HT-29 (cell line): ENCODE data around the gene ESPN. TPM values are rescaled to one million over a fixed set of nuclear protein-coding genes. Genes with fewer than 3 reads are reported as not detected.
"Not testable (repeated sequence)": the region's sequence is repeated elsewhere in the genome, so short reads cannot be mapped to it uniquely, and the experiment has no call there.

Experiments used
- DNase-seq: peaks from one replicate; pipeline ENCODE4 v3.0.0-alpha.2; 2015; ENCODE audit warnings: low spot score
- total RNA-seq: library from RNA; depleted of rRNA; stranded (reverse); fragments of >200 nt; shearing (Covaris generic); gene quantifications from 2 replicates; pipeline ENCODE4 v1.2.3, GENCODE V29; 2014

Gene ESPN
- total RNA-seq, 1 experiment from 2014 or later = 5.2 TPM

DNA sequence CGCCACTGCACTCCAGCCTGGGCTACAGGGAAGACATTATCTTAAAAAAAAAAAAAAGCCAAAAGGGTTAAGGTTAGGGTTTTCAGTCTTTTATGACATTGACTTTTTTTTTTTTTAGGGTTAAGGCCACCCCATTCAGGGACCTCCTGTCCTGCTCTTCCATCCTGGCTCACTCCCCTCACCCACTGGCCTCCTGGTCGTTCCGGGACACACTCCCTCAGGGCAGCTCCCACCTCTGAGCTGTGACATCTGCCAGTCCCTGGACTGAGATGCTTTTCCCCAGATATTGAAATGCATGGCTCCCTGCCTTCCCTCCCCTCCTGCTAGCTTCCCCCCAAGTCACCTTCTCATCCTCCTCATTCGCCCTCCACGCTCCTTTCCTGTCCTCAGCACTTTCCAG lies 57.2 kb downstream of the ESPN start:
- DNase-seq = no peak

DNA sequence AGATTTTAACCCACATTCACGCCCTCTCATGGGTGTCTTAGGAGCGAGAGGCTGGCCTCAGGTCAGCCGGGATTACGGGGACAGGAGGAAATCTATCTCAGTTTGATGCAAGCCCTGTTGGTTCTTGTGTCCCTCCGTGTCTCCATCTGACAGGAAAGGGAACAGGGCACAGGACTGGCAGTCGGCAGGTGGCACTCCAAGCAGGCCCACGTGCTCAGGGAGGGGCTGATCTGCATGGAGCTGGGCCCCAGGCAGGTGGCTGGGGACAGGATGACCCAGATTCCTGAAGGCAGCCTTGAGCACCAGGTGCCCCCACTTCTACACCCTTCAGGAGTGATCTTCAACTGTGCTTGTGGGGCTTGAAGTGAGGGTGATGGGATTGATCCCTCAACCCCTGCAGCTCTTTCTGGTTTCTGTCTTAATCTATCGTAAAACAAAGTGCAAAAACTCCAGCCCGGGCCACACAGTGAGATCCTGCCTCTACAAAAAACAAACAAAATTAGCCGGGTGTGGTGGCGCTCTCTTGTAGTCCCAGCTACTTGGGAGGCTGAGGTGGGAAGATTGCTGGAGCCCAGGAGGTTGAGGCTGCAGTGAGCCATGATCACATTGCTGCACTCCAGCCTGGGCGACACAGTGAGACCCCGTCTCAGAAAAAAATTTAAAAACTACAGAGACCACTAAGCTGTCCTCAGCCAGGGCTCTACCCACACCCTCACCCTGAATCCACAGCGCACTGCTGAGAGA lies 58.6 kb downstream of the ESPN start:
- DNase-seq = peak; percentile 70

DNA sequence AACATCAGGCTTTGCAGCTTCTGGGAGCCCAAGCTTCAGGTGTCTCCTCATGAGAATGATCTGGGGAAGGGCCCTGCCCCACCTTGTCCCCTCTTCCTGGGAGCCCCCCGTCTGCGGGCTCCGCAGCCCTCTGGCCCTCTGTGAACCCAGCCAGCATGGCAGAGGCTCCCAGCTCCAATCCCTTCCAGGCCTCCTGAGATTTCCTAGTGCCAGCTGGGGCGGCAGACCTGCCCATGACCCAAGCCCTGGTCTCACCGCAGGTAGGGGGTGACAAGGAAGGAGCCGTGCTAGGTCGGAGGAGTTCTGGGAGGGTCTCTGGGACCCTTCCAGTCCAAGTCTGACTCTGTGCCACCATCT lies 59.2 kb downstream of the ESPN start:
- no peak for DNase-seq

DNA sequence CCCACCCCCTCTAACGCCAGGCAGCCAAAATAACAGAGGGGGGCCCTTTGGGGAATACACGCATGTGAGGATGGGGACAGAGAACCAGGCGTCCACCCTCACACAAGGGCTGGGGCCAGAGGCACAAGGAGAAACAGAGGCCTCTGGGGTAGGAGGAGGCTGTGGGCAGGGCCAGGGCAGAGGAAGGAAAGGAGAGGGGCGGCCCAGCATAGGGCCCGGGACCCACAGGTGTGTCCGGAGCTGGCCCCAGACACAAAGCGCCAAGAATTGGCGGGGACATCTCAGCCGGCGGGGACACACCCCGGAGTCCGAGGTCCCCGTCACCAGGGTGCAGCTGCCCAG lies 60.2 kb downstream of the ESPN start:
- no peak for DNase-seq

DNA sequence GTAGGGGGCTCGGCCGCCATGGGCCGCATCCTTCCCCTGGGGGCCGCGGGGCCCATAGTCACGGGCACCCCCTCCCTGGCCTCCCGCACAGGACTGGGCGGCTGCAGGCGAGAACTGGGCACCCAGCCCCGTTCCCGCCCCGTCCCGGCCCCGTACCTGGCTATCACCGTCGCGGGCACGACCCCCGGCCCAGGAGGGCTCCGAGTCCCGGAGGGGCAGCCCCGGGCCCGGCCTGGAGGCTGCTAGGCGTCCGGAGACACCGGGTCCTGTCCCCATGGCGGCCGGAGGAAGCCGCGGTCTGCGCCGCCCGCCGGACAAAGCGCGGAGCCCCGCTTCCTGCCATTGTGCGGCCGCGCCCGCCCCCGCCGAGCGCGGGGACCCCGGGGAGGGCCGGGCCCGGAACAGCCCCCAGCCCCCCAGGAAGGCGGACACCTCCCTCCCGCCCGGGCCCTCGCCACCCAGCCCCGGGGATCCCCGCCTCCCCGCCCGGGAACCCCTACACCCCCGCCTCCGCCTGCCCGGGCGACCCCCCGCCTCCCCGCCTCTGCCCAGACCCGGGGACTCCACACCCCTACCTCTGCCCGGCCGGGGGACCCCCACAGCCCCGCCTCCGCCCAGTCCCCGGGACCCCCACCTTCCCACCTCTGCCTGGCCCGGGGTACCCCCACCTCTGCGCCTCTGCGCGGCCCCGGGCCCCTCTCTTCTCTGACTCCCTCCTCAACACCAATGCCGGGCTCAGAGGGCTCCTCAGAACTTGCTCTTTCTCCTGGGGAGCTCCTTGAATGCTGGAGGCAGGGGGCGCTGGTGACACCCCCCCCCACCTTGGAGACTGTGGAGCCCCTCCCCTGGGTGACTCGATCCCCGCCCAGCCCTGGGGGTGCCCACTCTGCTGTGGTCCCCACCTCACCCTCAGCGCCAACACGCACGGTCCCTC lies 60.9 kb downstream of the ESPN start:
- DNase-seq = no peak

DNA sequence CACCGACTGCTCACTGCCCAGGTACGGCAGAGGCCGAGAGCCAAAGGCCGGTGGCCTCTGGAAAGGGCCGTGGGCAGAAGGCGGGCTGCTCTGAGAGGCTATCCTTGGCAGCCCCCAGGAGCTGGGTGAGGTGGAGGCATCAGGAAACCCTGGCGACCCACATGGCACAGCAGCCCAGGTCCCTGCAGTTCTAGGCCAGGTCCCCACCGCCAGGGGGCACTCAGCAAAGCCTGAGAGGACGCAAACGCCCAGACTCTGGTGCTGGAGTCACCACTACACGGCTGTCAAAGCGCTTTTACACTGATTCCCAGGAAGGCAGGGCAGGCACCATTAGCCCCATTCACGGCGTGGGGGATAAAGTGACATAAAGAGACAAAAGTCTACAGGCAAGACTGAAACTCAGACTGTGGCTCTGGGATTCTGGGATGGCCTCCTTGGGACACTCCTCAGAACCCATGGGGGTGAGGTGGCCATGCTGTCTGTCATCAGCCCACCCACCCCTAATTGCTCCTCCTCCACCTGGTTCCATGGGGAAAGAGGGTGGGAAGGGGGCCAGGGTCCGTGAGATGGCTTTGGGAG lies 61.9 kb downstream of the ESPN start:
- peak; percentile 93 for DNase-seq

DNA sequence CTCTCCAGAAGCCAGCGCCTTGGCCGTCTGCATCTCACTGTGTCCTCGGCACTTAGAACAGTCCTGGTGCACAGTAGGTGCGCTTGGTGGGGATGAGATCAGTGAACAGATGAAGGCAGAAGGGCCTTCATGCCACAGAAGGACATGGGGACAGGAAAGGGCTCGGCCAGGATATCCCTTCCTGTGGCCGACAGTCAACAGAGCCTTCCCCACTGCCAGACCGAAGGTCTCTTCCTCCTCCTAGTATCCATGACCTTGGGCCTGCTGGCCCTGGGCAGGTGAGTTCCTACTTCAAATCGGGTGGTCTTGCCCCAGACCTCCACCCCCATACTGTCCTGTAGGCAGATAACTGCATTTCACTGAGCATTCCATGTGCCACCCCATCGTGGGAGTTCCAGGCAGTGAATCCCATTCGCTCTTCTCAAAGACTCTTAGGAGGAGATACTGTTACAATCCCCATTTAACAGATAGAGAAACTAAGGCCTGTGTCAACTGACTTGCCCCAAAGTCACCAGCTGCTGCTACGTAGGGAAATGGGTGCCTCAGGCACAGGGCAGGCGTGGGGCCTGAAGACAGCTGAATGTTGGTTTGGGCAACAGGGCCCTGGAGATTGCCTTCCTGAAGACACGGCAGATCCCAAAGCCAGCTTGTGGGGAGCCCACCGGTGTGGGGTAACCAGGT lies 63.4 kb downstream of the ESPN start:
- no peak for DNase-seq

DNA sequence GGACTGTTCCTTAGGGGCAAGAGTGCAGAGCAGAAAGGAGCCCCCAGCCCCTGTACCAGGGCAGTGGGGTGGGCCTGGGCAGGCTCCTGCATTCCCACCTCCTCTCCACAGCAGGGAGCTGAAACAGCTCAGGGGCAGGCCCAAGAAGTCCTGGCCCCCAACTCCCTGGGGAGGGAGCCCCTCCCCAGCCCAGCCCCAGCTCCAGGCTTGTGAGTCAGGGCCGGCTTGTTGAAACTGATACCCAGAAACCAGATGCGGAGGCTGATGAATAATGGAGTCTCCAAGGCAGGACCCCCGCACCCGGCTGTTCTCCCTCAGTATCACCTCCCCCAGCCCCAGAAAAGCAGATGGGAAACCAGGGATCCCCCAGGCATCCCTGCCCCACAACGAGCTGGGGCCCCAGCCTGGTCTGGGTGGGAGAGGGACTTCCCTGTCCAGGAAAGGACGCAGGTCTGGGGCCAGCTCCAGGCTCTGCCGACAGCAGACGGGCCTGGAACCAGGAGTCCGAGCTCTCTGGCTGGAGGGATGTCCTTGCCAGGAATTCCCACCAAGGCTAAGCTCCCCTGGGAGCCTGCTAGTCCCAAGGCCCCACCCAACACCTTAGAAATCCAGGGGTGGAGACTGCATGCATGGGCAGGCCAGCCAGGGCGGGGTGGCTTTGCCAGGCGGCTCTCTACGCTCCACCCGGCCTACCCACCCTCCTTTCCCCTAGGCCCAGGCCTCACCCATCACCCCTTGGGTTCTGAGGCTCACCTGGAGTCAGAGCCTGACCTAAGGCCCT lies 64.2 kb downstream of the ESPN start:
- peak; percentile 83 for DNase-seq

DNA sequence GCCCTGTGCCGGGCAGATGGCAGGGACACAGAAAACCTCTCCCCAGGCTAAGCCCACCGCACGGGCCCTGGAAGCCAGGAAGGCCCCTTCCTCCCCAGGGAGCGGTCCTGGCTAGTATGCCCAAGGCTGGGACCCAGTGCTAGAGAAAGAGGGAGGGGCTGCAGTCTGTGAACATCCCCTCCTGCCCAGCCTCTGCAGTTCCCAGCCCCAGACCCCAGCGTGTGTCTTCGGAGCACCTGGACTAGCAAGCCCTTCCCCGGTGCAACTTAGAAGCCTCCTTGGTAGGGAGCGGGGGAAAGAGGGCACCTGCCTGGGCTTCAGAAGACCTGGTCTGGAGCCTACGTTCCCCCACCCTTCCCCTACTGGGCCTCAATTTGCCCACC lies 64.8 kb downstream of the ESPN start:
- DNase-seq = peak; percentile 44

DNA sequence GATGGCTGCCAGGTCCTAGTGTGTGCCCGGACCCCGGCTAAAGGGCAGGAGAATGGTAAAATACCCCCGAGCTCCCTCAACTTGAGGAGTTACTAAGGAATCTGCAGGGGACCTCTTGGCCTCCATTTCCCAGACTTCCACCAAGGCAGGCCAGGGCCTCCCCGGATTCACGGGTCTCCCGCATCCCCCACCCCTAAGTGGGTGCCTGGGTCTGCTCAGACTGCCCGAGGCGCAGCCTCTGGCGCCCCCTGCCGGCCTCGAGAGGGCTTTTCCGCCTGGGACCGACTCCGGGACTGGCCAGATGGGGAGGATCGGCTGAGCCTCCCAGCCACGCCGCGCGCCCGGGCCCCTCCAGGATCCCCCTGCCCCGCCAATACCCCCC lies 65.2 kb downstream of the ESPN start:
- DNase-seq = peak; percentile 84

DNA sequence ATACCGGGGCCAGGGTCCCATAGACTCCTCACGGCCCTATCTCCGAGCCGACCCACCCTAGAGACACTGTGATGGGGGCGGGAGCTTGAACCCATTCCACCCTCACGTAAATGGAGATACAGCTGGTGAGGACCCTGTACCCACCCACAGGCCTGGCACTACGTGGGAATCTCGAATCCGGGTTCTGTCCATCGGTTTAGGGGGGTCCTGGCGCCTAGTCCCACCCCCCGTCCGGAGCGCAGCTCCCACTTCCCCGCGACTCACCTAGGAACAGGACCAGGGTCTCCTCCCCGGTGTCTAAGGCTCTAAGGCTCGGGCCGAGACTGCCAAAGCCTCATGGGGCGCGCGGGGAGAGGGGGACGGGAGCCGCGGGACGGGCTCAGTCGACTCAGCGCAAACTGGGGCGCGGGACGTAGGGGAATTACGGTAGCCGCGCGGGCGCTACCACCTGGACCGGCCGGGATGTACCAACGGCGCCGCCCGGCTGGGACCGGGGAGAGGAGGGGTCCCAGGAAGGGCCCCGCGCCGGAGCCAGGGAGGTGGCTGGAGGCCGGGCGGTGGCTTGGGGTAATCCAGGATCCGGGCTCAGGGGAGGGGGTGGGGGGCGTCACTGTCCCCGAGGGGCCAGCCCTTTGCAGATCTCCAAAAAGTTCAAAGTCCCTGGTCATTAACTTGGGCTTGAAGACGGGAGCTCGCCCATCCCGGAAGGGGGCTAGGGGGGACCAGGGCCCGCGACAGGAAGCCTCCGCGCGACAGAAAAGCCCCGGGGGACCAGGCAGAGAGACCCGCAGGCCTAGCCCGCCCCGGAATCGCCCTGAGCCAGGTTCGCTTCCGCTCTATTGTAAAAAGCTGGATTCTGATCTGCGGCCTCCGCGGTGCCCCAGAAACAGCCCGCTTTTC lies 65.9 kb downstream of the ESPN start:
- DNase-seq = peak; percentile 90

DNA sequence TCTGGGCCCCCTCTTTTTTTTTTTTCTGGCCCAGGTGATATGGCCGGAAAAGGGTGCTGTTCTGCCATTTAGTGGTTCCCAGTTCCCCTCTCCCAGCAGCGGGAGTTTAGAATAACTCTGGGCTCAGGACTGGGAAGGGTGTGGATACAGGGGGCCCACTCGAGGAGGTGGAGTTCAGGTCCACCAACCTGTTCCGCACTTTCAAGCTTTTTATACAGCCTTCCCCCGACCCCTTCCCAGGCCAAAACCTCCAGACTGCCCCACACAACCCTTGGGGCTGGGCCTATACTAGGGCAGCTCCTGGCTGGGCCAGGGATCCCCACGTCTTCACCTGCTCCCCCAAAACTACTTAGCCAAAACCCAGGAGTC lies 66.5 kb downstream of the ESPN start:
- DNase-seq = no peak

DNA sequence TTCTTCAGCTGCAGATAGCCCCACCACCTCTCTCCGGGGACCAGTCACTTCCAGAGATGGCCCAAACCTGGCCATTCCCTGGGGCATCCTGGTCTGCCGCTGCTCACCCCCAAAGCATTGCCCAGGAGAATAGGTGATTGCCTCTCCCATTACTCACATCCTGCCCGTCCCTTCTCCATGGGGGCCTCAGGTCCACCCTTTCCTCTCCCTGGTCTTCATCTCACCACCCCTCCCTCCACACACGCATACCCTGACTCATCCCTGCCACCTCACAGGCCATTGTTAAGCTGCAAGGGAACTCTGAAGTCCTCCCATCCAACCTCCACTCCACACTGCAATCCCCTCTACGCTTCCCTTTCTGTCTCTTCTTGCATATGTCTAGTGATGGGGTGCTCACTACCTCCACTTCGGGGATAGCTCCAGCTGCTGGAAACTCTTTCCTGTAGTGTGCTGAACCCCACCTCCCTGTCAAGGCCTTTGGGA lies 66.9 kb downstream of the ESPN start, which contains the start of gene PLEKHG5:
TSS of gene PLEKHG5 (minus strand) at position 188 of the 483 bp plus-strand sequence. CDS start 14,096 bp downstream, outside the sequence.
- DNase-seq = no peak

DNA sequence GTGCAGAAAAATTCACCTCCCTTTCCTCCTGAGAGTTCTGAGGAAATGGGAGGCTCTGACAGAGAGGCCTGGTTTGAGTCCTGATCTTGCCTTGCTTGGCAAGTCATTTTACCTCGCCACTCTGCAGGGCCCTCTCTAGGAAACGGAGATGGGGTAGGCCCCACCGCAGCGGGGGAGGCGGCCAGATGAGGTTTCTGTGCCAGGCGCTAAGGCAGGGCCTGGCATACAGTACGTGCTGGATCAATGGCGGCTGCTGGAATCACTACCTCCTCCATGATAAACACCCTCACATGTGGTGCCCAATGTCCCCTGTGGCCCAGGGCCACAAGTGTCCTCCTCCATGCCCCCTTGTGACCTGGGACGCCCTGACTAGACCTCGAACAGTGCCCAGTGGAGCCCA lies 67.4 kb downstream of the ESPN start:
- DNase-seq = no peak

DNA sequence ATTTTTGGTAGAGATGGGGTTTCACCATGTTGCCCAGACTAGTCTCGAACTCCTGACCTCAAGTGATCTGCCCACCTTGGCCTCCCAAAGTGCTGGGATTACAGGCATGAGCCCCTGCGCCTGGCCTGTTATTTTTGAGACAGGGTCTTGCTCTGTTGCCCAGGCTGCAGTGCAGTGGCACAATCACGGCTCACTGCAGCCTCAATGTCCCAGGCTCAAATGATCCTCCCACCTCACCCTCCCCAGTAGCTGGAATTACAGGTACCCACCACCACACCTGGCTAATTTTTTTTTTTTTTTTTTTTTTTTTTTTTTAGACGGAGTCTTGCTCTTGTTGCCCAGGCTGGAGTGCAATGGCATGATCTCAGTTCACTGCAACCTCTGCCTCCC lies 69.3 kb downstream of the ESPN start:
- DNase-seq = not testable (repeated sequence)

DNA sequence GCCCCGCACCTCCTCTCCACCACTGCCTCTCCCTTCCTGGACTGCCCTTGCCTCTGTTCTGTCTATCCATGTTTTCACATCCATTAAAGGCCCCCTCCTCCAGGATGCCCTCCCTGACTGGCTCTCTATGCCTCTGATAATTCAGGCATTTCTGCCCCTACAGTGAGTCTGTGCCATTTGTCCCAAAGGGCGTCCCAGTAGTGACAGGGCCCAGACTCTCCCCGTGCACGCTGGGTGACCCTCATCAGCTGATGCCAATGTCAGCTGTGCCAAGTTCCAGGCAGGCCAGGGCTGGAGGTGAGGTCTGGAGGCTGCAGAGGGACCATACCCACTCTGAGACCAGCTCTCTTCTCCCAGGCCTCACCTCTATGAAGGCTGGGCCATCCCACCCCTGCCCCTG lies 70.1 kb downstream of the ESPN start:
- no peak for DNase-seq

DNA sequence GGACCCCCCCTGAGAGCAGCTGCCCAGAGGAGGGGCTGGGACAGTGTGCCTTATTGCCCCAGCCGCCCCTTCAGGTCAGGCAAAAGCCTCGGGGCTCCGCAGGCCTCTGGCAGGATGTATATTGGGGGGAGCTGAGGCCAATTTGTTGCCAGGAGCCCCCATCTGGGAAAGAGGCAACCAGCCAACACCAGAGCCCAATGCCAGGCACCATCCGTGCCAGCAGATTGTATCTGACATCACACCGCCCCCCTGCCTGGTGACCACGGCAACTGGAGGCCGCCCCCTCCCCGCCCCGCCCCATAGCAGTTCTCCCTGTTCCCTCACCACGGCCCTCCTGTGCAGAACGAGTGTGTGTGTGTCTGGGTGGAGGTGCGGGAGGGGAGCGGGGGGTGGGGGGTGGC lies 70.5 kb downstream of the ESPN start:
- DNase-seq = no peak

DNA sequence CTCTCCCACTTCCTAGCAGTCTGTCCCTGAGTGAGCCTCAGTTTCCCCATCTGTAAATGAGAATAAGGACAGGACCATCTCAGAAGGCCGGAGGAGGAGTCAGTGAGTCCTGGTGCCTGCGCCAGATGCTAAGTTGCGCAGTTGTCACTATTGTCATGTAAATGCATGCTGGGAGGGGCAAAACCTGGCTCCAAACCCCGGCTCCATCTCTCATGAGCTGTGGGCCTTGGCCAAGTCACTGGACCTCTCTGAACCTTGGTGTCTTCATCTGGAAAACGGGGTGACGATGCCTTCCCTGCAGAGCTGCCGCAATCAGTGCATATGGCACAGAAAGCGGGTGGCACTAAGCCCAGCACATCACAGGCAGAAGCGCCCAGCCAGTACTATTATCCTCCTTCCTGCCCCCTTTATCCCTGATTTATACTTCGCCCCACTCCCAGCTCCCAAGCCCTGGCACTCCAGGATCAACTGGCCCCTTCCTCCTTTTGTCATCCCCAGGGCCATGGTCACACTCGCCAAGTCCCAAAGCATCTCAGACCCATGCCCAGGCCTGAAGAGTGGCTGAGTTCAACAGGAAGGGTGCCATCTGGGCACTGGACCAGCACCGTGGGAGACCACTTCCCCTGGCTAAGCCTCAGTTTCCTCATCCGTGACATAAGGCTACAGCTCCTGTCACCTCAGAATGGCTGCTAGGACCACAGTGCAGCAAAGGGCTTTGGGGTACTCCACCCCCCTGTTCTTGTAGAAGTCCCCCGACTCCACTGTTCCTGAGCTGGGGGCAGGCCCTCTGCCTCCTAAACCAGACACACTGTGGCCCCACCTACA lies 71.2 kb downstream of the ESPN start:
- no peak for DNase-seq

DNA sequence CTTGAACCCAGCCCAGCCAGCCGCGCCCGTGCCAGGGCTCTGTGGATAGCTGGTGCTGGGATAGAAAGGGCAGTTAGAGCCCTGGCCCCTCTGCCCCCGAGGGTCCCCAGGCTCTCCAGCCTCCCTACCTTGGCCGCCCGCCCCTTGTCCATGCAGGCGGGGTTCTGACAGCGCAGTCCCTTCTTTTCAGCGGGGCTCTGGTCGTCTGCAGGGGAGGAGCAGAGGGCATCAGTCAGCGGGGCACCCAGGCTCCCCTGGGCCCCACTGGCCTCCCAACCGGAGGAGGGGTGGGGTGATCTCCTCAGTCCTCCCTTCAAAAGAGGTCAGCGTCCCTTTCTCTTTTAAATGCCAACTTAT lies 71.8 kb downstream of the ESPN start:
- no peak for DNase-seq
